ENCODE results near the gene SUGCT. TPM values are rescaled to one million over a fixed set of nuclear protein-coding genes. Genes with fewer than 3 reads are reported as not detected.
A peak's percentile ranks its signal among the peaks of the same experiment; 100 is the strongest.

SUGCT gene
- total RNA-seq, 1 donor: 9.9 TPM

DNA sequence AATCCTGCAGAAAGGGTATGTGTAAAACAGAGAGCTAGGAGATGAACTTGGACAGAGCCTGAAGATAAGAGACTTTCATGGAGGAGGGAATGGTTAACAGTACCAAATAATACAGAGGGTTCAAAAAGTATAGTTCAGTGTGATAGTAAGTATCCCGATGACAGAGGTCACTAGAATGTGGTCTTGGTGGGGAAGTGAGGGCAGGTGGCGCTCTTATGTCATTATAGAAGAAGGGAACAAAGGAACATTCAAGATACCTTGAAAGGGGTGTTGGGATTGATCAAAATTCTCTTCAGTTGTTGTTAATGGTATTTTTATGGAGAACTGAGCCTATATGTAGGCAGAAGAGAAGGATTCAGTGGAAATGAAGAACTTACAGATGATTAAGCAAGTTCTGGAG, 312.5 kb downstream of the SUGCT start:
- DNase-seq (ENCODE audit: low read depth): no peak
- TF ChIP-seq CTCF (IDR thresholded peaks at IDR 0.05; ENCODE audit: insufficient read depth, low read depth, low read length): no peak
- no peak overlapping the region for H3K4me3 ChIP-seq (ENCODE audit: low read depth, low read length)

- TF ChIP-seq CTCF (IDR thresholded peaks at IDR 0.05; ENCODE audit: insufficient read depth, low read depth, low read length): no peak
- H3K4me3 ChIP-seq (ENCODE audit: low read depth, low read length): no peak overlapping the region
- DNase-seq (ENCODE audit: low read depth): peak; percentile 73
These were observed 320.7 kb downstream of the SUGCT start for GRCh38 chr7:40455485-40455884.

DNA sequence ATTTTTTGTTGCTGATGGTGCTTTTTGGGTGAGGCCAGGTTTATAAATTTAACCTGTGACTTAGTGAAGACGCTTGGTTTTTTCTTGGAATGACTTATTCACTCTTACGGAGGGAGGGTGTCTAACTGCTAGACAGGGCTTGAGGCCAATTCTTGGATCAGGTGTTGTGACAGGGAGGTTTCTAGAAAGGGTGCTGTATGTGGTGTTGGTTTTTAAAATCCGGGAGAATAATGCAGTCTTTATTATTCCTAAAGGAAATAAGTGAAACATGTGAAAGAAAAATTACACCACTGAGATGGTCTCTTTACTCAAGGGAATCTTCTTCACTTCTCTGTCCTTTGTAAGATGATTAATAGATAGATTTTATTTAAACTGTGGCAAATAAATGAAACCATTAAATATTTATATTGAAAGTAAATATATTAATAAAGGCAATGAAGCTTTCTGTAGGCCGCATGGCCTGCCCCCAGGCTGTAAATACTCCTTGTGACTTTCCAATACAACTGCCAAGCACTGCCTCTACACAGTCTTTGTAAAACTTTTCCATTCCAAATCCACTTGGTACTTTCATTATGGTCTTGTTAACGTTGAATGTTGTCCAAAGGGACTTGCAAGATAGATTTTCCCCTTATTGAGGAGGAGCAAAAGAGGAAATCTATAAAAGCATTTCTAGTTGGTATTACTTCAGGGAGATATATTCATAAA, 323.1 kb downstream of the SUGCT start:
- no peak overlapping the region for H3K4me3 ChIP-seq (ENCODE audit: low read depth, low read length)
- no peak for TF ChIP-seq CTCF (IDR thresholded peaks at IDR 0.05; ENCODE audit: insufficient read depth, low read depth, low read length)
- no peak for DNase-seq (ENCODE audit: low read depth)

DNA sequence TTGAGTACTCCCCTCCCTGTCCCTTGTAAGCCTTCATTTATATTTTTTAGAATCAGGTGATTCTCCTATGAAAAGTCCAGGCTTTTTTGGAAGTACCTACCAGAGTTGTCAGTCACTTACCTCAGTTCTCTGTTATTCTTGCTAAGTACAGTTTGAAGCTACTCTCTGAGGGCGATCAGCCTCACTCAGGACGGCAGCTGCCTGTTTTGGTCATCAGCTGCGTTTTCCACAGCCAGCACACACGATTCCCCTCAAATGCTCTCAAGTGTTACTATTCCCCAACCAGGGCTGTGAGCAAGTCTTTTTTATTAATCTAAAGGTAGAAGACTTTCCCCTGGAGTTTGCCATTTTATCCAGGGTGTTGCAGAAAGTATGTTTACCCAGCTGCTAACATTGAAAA, 328.6 kb downstream of the SUGCT start:
- no peak overlapping the region for H3K4me3 ChIP-seq (ENCODE audit: low read depth, low read length)
- TF ChIP-seq CTCF (IDR thresholded peaks at IDR 0.05; ENCODE audit: insufficient read depth, low read depth, low read length): no peak
- DNase-seq (ENCODE audit: low read depth): no peak

GRCh38 chr7:40468891-40469864, 334.4 kb downstream of the SUGCT start:
- no peak overlapping the region for H3K4me3 ChIP-seq (ENCODE audit: low read depth, low read length)
- DNase-seq (ENCODE audit: low read depth): peak; percentile 84
- no peak for TF ChIP-seq CTCF (IDR thresholded peaks at IDR 0.05; ENCODE audit: insufficient read depth, low read depth, low read length)

GRCh38 chr7:40470091-40470592, 335.3 kb downstream of the SUGCT start:
- no peak for TF ChIP-seq CTCF (IDR thresholded peaks at IDR 0.05; ENCODE audit: insufficient read depth, low read depth, low read length)
- DNase-seq (ENCODE audit: low read depth): no peak
- H3K4me3 ChIP-seq (ENCODE audit: low read depth, low read length): no peak overlapping the region
